GM19455 (cell line): ENCODE measurements around the gene CTSE.
"Not testable (repeated sequence)": the region's sequence is repeated elsewhere in the genome, so short reads cannot be mapped to it uniquely, and the experiment has no call there.

Experiments
- ATAC-seq: cut with Tn5 transposase; IDR thresholded peaks from one replicate; pipeline ENCODE4 v1.9.1; 2021; ENCODE audit not compliant: unreplicated experiment

Gene CTSE

DNA sequence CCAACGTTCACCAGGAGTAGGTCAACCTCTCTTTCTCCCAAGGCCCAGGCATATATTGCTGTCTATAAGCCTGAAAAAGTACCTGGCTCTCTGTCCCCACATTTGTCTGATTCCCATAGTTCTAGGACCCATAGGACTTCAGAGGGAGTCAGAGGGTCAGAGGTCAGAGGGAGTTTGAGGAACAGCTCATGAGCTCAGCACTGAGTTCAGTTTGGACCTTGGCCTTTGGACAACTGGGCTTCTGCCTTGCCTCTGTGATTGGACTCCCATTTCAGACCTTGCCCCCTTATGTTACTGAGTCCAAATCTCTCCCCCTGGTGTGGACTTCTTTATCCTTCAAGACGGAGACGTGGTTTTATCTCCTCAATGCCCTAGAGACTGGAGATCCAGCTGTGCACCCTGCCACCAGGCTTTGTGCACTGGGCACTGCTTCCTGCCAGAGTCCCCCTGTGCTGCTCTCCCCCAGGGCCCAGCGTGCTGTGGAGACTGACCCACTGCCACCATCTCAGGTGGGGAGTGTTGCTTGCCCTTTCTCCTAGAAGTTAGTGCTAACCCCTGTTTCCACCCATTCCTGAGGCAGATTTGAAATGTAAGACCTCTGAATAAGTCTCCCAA lies 3.2 kb downstream of the CTSE start:
- ATAC-seq = no peak

DNA sequence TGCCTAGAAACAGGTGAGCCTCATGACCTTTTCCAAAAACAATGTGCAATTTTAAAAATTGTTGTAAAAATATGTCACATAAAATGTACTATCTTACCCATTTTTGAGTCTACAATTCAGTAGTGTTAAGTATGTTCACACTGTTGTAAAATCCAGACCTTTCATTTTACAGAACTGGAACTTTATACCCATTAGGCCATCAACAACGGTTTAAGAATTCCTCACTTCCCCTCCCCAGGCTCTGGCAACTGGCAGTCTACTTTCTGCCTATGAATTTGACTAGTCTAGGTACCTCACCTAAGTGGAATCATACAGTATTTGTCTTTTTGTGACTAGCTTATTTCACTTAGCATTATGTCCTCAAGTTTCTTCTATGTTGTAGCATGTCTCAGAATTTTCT lies 8.6 kb downstream of the CTSE start:
- ATAC-seq = no peak

DNA sequence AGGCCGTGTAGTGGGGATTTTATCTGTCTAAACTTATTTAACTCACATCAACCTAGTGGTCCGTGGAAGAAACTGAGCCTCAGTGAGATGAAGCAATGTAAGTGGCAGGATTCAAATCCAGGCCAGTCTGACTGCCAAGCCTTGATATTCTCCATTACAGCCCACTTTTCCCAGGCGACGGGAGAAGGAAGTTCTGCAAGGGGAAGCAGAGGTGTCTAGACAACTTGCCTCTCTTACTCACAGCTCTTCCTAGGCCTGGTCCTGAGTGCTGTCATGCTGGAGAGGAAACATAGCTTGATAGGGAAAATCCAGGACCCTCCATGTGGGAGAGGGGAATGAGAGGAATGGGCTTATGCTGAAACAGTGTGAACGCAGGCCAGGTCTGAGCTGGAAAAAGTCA lies 9.1 kb downstream of the CTSE start:
- no peak for ATAC-seq

DNA sequence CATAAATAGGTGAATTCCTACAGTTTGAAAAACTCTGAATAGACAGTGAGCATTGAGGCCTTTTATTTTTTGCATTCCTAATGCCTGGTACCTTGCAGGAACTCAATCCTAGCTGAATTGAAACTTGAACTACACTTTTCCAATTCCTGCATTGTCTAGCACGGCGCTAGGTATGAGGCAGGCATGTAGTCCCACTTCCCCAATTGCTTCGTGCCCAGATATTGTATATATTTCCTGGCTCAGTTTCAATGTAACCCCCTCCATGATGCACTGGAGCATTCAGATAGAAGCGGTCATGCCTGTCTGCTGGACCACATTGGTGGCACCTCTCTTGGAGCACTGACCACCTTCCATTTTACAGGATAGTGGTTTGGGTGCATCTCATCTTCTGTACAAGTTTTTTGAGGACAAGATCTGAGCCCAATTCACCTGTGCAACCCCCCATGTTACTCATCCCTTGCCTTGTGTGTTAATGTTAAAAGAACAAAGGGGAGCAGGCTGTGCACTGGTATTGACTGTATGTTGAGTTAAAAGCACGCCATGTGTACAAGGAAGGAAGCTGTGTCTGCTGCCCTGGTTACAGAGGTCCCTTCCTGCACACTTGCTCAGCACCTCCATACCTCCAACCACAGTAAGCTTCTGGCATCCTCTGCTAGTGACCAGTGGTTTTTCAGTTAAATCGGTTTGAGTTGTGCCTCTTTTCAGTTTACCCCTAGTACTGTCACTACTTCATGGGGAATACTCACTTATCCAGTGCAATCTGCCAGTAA lies 10.5 kb downstream of the CTSE start:
- no peak for ATAC-seq

DNA sequence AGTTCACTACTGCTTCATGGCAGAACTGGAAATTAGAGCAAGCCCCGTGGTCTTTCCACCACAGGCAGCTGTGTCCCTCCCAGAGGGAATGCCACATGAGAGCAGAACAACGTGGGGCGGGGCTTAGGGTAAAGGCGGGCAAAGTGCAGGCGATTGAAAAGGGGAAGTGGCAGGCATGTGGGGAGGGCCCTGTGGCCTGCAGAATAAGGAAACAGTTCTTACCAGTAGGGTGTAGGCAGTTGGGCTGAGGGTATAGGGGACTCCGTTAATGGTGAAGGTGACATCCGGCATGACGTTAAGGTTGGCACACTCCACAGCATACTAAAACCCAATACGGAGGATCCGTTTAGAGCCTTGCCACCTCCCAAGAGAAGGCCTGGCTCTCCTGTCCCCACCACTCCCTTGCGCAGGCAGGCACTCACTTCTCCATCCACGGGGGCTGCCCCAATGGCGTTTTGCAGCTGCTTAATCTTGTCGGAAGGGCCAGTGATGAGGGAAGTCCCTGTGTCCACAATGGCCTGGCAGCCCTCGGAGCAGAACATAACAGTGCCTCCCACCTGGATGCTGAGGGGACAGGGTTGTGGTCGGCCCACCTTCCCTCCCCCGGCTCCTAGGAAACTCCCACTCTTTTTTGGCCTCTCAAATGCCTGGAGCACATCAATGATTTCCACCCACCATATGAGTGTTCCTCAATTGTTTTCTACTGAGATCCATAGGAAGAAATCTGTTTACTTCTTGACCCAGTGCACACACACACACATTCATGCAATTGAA lies 11.4 kb downstream of the CTSE start:
- peak; percentile 99 for ATAC-seq

DNA sequence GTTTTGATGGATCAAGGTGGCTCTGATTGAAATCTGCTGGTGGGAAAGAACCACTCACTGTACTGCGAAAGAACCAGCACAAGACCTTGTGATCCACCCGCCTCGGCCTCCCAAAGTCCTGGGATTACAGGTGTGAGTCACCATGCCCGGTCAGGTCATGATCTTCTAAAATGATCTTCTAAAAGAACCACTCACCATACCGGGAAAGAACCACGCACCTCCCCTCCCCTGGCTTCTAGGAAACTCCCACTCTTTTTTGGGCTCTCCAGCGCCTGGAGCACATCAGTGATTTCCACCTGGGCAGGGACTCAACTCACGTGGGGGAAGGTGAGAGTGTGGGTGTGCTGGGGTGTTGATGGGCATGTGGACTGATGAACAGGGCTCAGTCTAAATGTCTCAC lies 12.6 kb downstream of the CTSE start:
- no peak for ATAC-seq

DNA sequence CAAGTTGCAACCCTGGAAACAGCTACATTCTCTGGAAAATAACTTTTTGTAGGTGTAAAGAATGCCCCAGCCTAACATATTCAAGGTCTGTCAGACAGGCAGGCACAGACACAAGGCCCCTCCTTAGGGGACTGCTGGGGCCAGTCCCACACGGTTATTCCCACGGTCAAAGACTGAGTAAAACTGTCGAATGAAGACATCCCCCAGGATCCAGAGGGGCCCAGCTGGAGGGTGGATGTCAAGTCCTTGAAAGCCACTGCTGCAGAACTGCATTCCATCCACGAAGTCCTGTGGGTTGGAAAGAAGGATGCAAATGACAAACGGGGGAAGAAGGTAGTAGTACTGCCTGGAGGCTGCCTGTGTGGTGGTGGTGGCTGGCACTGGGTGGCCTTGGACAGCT lies 13.6 kb downstream of the CTSE start:
- no peak for ATAC-seq

DNA sequence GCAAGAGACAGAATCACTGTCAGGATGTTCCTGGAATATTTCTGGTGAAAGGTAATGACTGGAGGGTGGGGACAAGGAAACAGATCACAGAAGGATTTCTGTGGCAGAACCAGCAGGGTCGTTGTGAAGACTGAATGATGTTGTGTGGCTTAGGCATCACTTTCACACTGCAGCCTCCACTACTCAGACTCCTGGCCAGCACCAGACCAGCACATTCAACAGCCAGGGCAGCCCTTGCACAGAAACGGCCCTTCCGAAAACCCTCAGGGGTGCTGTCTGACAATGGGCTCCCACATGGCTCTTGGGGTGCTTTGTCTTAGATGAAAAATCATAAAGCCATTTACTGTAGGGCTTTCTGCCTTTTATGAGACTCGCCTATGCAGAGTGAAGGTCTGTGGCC lies 16.7 kb downstream of the CTSE start:
- ATAC-seq = no peak

DNA sequence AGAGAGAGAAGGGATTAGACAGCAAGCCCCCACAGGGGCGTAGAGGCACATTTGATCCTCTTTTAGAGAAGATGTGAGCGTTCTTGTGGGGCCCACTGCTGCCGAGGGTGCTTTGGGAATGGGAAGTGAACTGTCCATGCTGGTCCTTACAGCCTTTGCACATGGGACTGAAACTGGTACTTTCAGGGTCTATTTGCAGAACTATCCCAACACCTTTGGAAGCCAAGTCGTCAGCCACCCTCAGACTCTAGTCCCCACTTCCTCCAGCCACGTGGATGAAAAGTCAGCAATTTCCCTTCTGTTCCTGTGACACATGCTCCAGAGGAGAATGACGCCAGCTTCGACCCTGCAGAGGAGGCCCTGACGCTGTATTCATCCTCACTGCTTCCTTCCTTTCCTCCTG lies 17.9 kb downstream of the CTSE start:
- no peak for ATAC-seq

DNA sequence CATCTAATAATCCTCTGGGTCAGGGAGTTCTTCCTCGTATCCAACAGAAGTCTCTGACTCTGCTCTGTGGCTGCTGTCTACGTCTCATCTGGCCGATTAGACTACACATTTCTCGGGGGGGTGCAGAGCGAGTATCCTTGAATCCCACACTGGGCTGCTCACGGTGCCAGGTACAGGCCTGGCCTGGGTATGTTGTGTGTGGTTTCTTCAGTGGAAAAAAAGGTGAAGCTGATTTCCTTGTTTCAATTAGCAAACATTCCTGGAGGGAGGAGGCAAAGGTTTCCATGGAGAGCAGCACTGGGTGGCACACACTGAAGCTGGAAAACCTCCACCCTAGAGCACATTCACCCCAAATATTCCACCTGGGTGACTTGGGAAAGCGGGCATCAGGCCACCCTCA lies 18.5 kb downstream of the CTSE start:
- no peak for ATAC-seq

DNA sequence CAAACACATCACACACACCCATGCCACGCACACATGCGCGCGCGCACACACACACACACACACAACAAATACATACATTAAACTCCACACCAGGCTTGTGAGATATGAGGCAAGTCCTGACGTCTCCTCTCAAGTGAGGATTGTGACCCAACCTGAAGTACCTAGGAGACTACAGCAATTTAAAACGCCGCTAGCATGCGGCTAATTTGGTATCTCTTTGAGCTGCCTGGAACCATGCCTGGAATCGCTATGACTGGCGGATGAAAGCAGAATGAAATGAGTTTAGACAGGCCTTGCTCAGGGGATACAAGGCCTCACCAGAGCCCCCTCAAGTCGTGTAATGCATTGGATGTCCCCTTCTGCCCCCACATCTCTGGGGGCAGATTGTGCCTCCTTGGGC lies 18.9 kb downstream of the CTSE start:
- ATAC-seq = no peak

DNA sequence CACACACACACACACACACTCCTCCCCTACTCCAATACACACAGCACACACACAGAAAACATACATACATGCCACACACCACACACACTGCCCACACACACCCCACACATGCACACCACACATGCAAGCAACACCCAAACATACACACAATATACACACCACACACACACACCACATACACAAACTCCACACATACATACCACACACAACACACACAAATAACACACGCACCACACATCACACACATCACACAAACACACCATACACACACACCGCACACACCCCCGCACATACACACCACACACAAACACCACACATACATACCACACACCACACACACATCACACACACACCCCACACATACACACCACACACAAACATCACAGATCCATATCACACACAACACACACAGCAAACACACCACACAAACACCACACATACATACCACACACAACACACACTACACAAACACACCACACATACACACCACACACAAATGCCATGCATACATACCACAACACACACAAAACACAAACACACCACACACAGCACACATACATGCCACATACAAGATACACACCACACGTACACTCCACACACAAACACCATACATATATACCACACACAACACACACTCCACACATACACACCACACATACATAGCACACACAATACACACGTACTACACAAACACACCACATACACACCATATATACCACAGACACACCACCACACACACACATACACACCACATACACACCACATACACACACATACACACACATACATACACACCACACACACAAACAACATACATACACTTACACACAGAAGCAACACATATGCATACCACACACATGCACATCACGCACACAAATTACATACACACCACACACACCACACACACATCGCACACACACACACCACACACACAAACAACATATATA lies 19.6 kb downstream of the CTSE start:
- no peak for ATAC-seq

DNA sequence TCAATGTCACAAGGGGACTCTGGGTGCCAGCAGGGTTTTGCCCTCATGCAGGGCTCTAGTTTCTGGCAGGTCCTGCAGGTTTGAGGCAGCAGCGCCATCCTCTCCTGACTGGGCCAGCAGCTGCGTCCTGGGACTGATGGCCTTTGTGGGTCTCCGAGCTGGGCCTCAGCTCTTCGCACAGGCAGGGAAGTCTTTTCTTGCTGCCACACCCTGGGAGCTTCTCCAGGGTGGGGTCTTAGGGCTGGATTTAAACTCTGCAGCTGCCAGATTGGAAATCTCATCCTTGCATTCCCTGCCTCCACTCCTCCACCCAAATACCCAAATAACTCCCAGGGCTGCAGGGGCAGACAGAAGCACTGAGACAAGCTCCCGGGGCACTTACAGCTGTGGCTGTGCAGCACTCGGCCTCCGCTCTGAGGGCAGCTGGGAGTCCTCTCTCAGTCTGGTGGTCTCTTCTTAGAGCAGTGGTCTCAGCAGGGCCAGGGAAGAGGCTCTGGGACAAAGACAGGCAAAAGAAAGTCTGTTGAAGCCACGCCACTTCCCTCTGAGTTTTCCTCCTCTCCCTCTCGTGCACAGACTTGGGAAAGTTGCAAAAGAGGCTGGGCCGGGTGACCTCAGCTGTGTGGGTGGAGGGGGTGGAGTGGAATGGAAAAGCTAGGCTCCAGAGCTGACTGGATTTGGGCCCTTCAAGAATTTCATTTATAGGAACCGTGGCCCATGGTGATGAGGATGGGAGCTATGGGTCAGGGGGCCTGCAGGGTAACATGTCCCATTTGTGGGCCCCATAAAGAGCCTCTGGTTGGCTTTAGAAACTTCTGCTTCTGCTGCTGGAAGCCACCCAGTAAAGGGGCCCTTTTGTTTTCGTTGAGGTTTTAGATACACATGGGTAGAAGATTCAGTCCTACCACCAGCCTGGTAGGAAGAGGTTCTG lies 20.6 kb downstream of the CTSE start, which contains the start of gene RAB7B:
Gene RAB7B (minus strand): TSS at position 525 of the 931 bp plus-strand sequence. CDS start 9,260 bp downstream, outside the sequence.
- no peak for ATAC-seq

DNA sequence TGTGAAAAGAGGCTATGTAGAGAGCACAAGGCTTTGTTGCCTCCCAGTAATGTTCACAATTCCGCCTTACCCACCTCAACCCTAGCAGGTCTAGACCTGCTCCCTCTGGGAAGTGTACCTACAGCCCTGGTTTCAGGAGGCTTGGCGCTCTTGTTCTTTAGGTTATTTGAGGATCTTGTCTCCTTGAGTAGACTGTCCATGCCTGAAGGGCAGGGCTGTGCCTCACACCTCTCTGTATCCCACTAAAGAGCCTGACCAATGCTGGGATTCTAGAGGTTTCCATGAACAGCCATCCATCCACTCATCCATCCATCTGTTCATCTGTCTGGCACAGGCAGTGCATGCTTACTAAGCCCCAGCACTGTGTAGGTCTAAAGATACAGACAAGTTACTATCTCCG lies 21.5 kb downstream of the CTSE start:
- no peak for ATAC-seq

DNA sequence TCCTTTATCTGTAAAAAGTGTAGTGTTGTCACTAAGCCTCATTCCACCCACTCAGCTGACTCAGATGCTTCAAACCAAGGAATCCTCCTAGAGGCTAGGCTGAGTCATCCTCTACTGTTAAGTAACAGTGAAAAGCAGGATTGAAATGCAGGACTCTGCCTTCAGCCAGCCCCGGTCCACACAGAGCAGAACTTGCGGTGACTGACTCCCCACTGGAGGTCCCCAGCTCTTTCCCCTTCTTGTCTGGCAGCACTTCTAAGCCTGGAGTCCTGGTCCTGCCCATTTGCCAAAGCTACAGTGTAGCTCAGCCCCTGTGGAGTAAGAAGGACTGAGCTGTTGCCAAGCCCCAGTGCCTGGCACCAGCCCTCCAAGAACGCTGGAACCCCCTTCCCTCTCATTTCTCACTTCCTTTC lies 22.2 kb downstream of the CTSE start:
- no peak for ATAC-seq

DNA sequence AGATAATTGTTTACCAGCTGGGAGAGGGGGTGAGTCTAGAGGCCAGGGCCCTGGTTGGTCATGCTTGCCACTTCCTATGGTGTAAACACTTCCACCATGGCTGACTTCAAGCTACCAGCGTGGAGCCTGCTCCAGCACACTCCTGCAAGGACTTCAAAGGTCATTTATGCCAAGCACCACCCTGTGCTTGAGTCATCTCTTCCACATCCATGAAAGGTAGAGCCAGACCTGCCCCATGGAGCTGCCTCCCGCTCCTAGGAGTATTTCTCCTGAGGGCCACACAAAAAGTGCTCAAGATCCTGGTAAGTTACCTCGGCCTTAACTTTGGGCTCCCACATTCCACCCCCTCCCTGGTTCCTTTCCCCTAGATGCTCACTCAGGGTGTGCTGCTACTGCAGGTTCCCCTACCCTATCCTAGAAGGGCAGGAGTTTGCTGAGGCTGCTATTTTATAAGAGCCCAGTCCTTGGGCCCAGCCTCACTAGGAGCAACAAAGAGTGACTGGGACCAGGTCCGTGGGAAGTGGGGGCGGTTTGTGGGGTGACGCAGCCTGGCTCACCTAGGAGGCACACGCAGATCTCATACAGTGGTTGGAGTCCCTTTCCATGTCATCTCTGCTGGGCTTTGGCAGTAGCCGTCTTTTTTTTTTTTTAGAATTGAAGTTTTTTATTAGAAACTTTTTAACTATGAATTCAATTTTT lies 22.9 kb downstream of the CTSE start:
- ATAC-seq = no peak

DNA sequence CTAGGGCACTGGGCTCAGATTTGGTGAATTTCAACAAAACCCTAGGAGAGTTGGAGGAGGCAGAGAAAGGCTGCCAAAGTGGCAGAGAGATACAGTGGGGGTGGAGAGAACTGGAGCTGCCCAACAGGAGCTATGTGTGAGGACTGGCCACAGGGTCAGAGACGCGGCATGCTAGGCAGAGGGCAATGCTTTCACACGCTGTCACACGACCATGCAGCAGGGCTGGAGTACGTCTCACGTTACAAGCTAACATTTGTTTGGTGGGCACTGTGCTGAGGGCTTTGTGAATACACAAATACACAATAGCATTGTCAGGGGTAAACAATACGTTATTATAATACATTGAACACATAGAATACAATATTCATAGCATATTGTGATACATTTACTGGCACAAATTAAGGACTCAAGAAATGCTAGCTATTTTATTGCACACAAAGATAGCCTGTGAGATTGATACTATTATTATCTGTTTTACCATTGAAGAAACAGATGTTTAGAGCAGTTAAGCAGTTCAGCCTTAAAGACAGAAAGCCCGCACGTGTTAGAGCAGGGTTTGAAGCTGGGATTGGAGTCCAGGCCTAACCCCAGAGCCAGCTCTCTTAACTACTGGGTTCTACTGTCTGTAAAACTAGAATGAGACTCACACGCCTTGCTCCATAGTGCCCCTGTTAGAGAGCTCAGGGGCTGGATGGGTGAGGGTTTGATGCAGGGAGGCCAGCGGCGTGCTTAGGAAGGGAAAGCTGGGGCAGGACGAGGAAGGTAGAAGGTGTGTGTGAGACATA lies 25.0 kb downstream of the CTSE start:
- ATAC-seq = no peak

DNA sequence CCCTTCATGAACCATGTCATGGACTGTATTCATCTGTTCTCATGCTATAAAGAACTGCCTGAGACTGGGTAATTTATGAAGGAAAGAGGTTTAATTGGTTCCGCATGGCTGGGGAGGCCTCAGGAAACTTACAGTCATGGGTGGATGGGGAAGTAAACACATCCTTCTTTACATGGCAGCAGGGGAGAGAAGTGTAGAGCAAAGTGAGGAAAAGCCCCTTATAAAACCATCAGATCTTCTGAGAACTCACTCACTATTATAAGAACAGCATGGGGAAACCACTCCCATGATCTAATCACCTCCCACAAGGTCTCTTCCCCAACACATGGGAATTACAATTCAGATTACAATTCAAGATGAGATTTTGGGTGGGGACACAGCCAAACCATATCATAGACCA lies 27.1 kb downstream of the CTSE start:
- not testable (repeated sequence) for ATAC-seq
